Stimulated activated naive CD4-positive, alpha-beta T cell (primary cell): Measurements from ENCODE around the gene ZNF789.

ENCODE experiments used
- DNase-seq, 6 experiments: peaks; one replicate each; lab custom pipeline; 2025; lab: John Stamatoyannopoulos, UW

The ZNF789 gene

GRCh38 chr7:99504281-99504602, 31.6 kb downstream of the ZNF789 start:
- peak in 1 of 6 experiments; percentile 95 for DNase-seq

- DNase-seq, result peak; percentile 93 to 100 (median 98)
Measured at GRCh38 chr7:99504603-99505323, 32.1 kb downstream of the ZNF789 start, which contains the start of gene ZKSCAN5. TSS of gene ZKSCAN5 (plus strand) at chr7:99504662. CDS start at chr7:99506045, 1,383 bp downstream.

- peak in 1 of 6 experiments; percentile 40 for DNase-seq
Measured at GRCh38 chr7:99505324-99505662, 32.6 kb downstream of the ZNF789 start.

- DNase-seq, result no peak
Measured at GRCh38 chr7:99514050-99514449, 41.4 kb downstream of the ZNF789 start.

- no peak for DNase-seq
Measured at GRCh38 chr7:99521399-99521798, 48.7 kb downstream of the ZNF789 start.

GRCh38 chr7:99525713-99526440, 53.2 kb downstream of the ZNF789 start:
- DNase-seq, result peak in 3 of 6 experiments; percentile 3 to 11 (median 7)

GRCh38 chr7:99531354-99531765, 58.7 kb downstream of the ZNF789 start:
- no peak for DNase-seq

GRCh38 chr7:99535667-99536066, 63.0 kb downstream of the ZNF789 start:
- no peak for DNase-seq
